HepG2 (cell line): Measurements from ENCODE around the gene CTNND2. TPM values are rescaled to one million over a fixed set of nuclear protein-coding genes. Genes with fewer than 3 reads are reported as not detected.

ENCODE experiments used
- ATAC-seq: fragments of 200-7000 bp; cut with Tn5 transposase; 3 replicates; pipeline ENCODE4 v1.9.1; 2020; ENCODE audit warnings: mild to moderate bottlenecking, moderate library complexity
- BruUV-seq: library from RNA; stranded (reverse); fragments of 400-500 nt; replicated peaks from 2 replicates; lab custom pipeline; 2021; lab: Mats Ljungman, UMichigan
- CTCF ChIA-PET: fragments of 300-600 bp; formaldehyde crosslinking; extraction: SDS; loops from one replicate; lab custom pipeline; 2021; ENCODE audit warnings: low total read pairs, inconsistent platforms, low intra/inter-chr PET ratio; lab: Yijun Ruan, JAX
- POLR2A ChIA-PET: fragments of 350-600 bp; sonication (Branson Sonifier 250); formaldehyde crosslinking; loops from one replicate; lab custom pipeline; 2020; ENCODE audit warnings: antibody characterized with exemption, inconsistent platforms; lab: Yijun Ruan, JAX
- DNase-seq: peaks from one replicate; pipeline ENCODE4 v3.0.0-alpha.2; 2015; ENCODE audit warnings: low spot score
- FAIRE-seq: peaks from 3 replicates; lab custom pipeline; 2011; peaks lifted over from hg19 to GRCh38; lab: Jason Lieb, UNC
- H2AFZ ChIP-seq: one replicate; pipeline ENCODE4 v1.6.1; 2011; ENCODE audit warnings: low read length, inconsistent platforms
- H3K27ac ChIP-seq: fragments of 300-600 bp; 3 replicates; pipeline ENCODE4 v1.8.0; 2011; ENCODE audit warnings: mixed run types, mild to moderate bottlenecking, mixed read lengths, low read length, inconsistent platforms; ENCODE audit not compliant: insufficient read depth; ENCODE audit errors: extremely low read length
- H3K27me3 ChIP-seq, 2 experiments: fragments of 200-600 bp in 1 of 2; 2 replicates in 1 of 2; 3 replicates in 1 of 2; pipeline versions ENCODE4 v1.6.0 to v1.8.0; 2011; ENCODE audit warnings: low read length in 2 of 2, mild to moderate bottlenecking in 2 of 2, moderate library complexity in 2 of 2, inconsistent platforms in 1 of 2; ENCODE audit not compliant: insufficient read depth in 2 of 2, control insufficient read depth in 1 of 2
- H3K36me3 ChIP-seq, 2 experiments: fragments of 200-600 bp in 1 of 2; replicated peaks in 1 of 2; 2 replicates in 1 of 2; 3 replicates in 1 of 2; pipeline versions ENCODE4 v1.5.1 to v1.8.0; 2011; ENCODE audit warnings: low read length in 2 of 2, inconsistent platforms in 1 of 2; ENCODE audit not compliant: insufficient read depth in 2 of 2, control insufficient read depth in 1 of 2
- H3K4me1 ChIP-seq: 2 replicates; pipeline ENCODE4 v1.5.1; 2012; ENCODE audit warnings: low read length, inconsistent platforms; ENCODE audit not compliant: insufficient read depth
- H3K4me2 ChIP-seq: 2 replicates; pipeline ENCODE4 v1.6.0; 2011; ENCODE audit warnings: low read depth, low read length, inconsistent platforms
- H3K4me3 ChIP-seq, 3 experiments: fragments of 200-600 bp in 1 of 3; sonication (generic), shearing (Covaris generic) in 1 of 3; replicated peaks in 1 of 3; 2 replicates each; pipeline ENCODE4 v1.5.1; 2011 to 2016; ENCODE audit warnings: low read length in 3 of 3, inconsistent platforms in 2 of 3, low read depth in 2 of 3, mild to moderate bottlenecking in 2 of 3, control low read depth in 1 of 3, mixed read lengths in 1 of 3; ENCODE audit not compliant: insufficient read depth in 1 of 3
- H3K79me2 ChIP-seq: one replicate; pipeline ENCODE4 v1.6.1; 2011; ENCODE audit warnings: low read length, inconsistent platforms; ENCODE audit not compliant: insufficient read depth
- H3K9ac ChIP-seq: 2 replicates; pipeline ENCODE4 v1.6.0; 2011; ENCODE audit warnings: mild to moderate bottlenecking, low read depth, low read length, inconsistent platforms; ENCODE audit not compliant: insufficient read depth
- H3K9me3 ChIP-seq: 2 replicates; pipeline ENCODE4 v1.5.1; 2012; ENCODE audit warnings: mild to moderate bottlenecking, low read length
- H4K20me1 ChIP-seq: 2 replicates; pipeline ENCODE4 v1.6.0; 2011; ENCODE audit warnings: inconsistent platforms, mild to moderate bottlenecking, low read length, moderate library complexity; ENCODE audit not compliant: insufficient read depth
- GATAD1 ChIP-seq: IDR thresholded peaks from 2 replicates; pipeline ENCODE4 v1.6.1; 2016; ENCODE audit warnings: missing genetic modification reagents, missing compliant biosample characterization
- PBX3 ChIP-seq: sonication (generic); formaldehyde crosslinking; IDR thresholded peaks from 2 replicates; pipeline ENCODE4 v1.8.1; 2023; ENCODE audit warnings: missing genetic modification reagents, inconsistent platforms, borderline replicate concordance
- TSC22D2 ChIP-seq: sonication (generic); formaldehyde crosslinking; IDR thresholded peaks from 2 replicates; pipeline ENCODE4 v1.5.1; 2020; ENCODE audit warnings: missing genetic modification reagents, mild to moderate bottlenecking, borderline replicate concordance
- ZNF343 ChIP-seq: sonication (generic); formaldehyde crosslinking; IDR thresholded peaks from 2 replicates; pipeline ENCODE4 v1.4.0; 2020; ENCODE audit warnings: mild to moderate bottlenecking, missing genetic modification reagents
- ZNF563 ChIP-seq: sonication (generic); formaldehyde crosslinking; IDR thresholded peaks from 2 replicates; pipeline ENCODE4 v1.8.0; 2022; ENCODE audit warnings: mild to moderate bottlenecking, moderate library complexity, missing genetic modification reagents
- ZNF644 ChIP-seq: IDR thresholded peaks from 2 replicates; pipeline ENCODE4 v1.6.1; 2016; ENCODE audit warnings: low read depth
- WGBS: methylation state at CpG from one replicate; pipeline ENCODE4 v1.1.6; 2017; ENCODE audit warnings: low lambda C conversion rate; 5-methylcytosine and 5-hydroxymethylcytosine counted together
- in situ Hi-C: cut with HindIII; loops from 2 replicates; pipeline ENCODE4 v1.10.0; 2017; ENCODE audit warnings: low pct_unique_long_range_greater_than_20kb; ENCODE audit not compliant: extremely low pct_ligation_motif_present
- intact Hi-C: fragments of 100-400 bp; cut with micrococcal nuclease; formaldehyde crosslinking; loops from one replicate; pipeline ENCODE4 v1.10.0; 2022; ENCODE audit not compliant: unreplicated experiment
- polyA plus RNA-seq, 8 experiments: library from polyadenylated mRNA; depleted of rRNA in 3 of 8; stranded (reverse) in 7 of 8; unstranded in 1 of 8; fragments of >200 nt; fragmentation: Illumina TruSeq in 4 of 8; extraction: Trizol in 4 of 8; gene quantifications; 2 replicates each; pipeline versions ENCODE4 v1.2.1 to v1.2.3, GENCODE V29; 2011 to 2016; ENCODE audit warnings: low read depth in 4 of 8, missing spikeins in 1 of 8, mixed read lengths in 1 of 8; ENCODE audit not compliant: insufficient read depth in 1 of 8
- total RNA-seq, 5 experiments: library from RNA; depleted of rRNA; stranded (reverse); fragments of >200 nt; fragmentation: Illumina TruSeq; extraction: Trizol; gene quantifications; 2 replicates each; pipeline ENCODE4 v1.2.3, GENCODE V29; 2016; ENCODE audit warnings: low read depth in 1 of 5

Gene CTNND2
- total and polyA plus RNA-seq, 2 of the 13 experiments (the other 11 are each of a cell fraction or from before 2014, with no cell fraction given) = not detected

- TF ChIP-seq TSC22D2 (CRISPR knock-in tag) = no peak
Measured at GRCh38 chr5:11143456-11144267, 760.6 kb downstream of the CTNND2 start (continued).

- H3K4me3 ChIP-seq = no peak overlapping the region
- WGBS = 5% methylated on average over 9 of the region's 9 CpGs
- H3K4me2 ChIP-seq = no peak overlapping the region
- in situ Hi-C loops (no loop called here), intact Hi-C loops (no loop called here)
- POLR2A ChIA-PET = no interaction called here
- FAIRE-seq (no peak), DNase-seq (no peak)
- no peaks in the 10 kb centered on the region for H3K36me3 ChIP-seq
- no peaks in the 10 kb centered on the region for H3K27me3 ChIP-seq
- CTCF ChIA-PET = no interaction called here
- H3K9ac ChIP-seq = no peak overlapping the region
- H3K4me1 ChIP-seq = no peaks in the 10 kb centered on the region
- H4K20me1 ChIP-seq = no peaks in the 10 kb centered on the region
- no TSS peak for BruUV-seq
- H2AFZ ChIP-seq = no peak overlapping the region
- H3K79me2 ChIP-seq = no peaks in the 10 kb centered on the region
- no peaks in the 10 kb centered on the region for H3K9me3 ChIP-seq
- no peak overlapping the region for H3K27ac ChIP-seq
- TF ChIP-seq ZNF343 = no peak
- no peak for TF ChIP-seq ZNF563 (CRISPR knock-in tag)
- no peak for TF ChIP-seq GATAD1
- no peak for TF ChIP-seq ZNF644 (CRISPR knock-in tag)
- TF ChIP-seq PBX3 (CRISPR knock-in tag) = no peak
- TF ChIP-seq, all 625 proteins: peak for 0
- no peak for ATAC-seq
Measured at GRCh38 chr5:11139217-11139865, 764.9 kb downstream of the CTNND2 start.
